Stimulated activated CD8-positive, alpha-beta memory T cell treated with anti-CD3 and anti-CD28 coated beads, Interleukin-7, amount 100 ng/mL, for 1 hour (primary cell): ENCODE data around the gene AP5M1.
"Not testable (repeated sequence)": the region's sequence is repeated elsewhere in the genome, so short reads cannot be mapped to it uniquely, and the experiment has no call there.

Source experiments
- DNase-seq, 2 donors: peaks; one replicate each; pipeline ENCODE4 v3.0.0-alpha.2; 2020; ENCODE audit warnings: low read depth in 2 of 2

Gene AP5M1

GRCh38 chr14:57290751-57291150 lies 22.0 kb downstream of the AP5M1 start:
- no peak for DNase-seq

- DNase-seq, result no peak
These were observed 23.2 kb downstream of the AP5M1 start for GRCh38 chr14:57291692-57292647.

- DNase-seq, result no peak
These were observed 25.4 kb downstream of the AP5M1 start for GRCh38 chr14:57293866-57294837.

GRCh38 chr14:57295239-57295638 lies 26.5 kb downstream of the AP5M1 start:
- no peak for DNase-seq

- no peak for DNase-seq
These were observed 29.1 kb downstream of the AP5M1 start for GRCh38 chr14:57297852-57298251.

- DNase-seq, result no peak
These were observed 30.7 kb downstream of the AP5M1 start for GRCh38 chr14:57299511-57299910.

GRCh38 chr14:57302883-57303282 lies 34.1 kb downstream of the AP5M1 start:
- no peak for DNase-seq

GRCh38 chr14:57314396-57315089 lies 45.8 kb downstream of the AP5M1 start:
- no peak for DNase-seq

- DNase-seq, result peak; percentile 33 to 56
These were observed 48.6 kb downstream of the AP5M1 start for GRCh38 chr14:57317248-57317833.

GRCh38 chr14:57319636-57320192 lies 50.9 kb downstream of the AP5M1 start:
- no peak for DNase-seq

- no peak for DNase-seq
These were observed 55.0 kb downstream of the AP5M1 start for GRCh38 chr14:57323721-57324120.

- no peak for DNase-seq
These were observed 57.5 kb downstream of the AP5M1 start for GRCh38 chr14:57326253-57326652.

GRCh38 chr14:57329833-57330232 lies 61.1 kb downstream of the AP5M1 start:
- no peak for DNase-seq

GRCh38 chr14:57332475-57332874 lies 63.7 kb downstream of the AP5M1 start:
- not testable (repeated sequence) for DNase-seq

- DNase-seq, result not testable (repeated sequence)
These were observed 65.0 kb downstream of the AP5M1 start for GRCh38 chr14:57333726-57334125.

GRCh38 chr14:57343545-57344297 lies 75.0 kb downstream of the AP5M1 start:
- DNase-seq, result not testable (repeated sequence)

GRCh38 chr14:57345106-57345505 lies 76.3 kb downstream of the AP5M1 start:
- no peak for DNase-seq

- DNase-seq, result no peak
These were observed 78.0 kb downstream of the AP5M1 start for GRCh38 chr14:57346741-57347140.
